HG02623 (cell line): ENCODE data around the gene GLYATL2.

Experiments used
- ATAC-seq: cut with Tn5 transposase; IDR thresholded peaks from one replicate; pipeline ENCODE4 v1.9.1; 2021; ENCODE audit warnings: moderate library complexity; ENCODE audit not compliant: unreplicated experiment

The GLYATL2 gene

GRCh38 chr11:58844361-58845005, at the start of gene GLYATL2:
GLYATL2 (minus strand) TSS chr11:58844704; CDS start chr11:58839612, 5,092 bp downstream.
- no peak for ATAC-seq

- no peak for ATAC-seq
Measured at GRCh38 chr11:58893899-58894298, 49.4 kb upstream of the GLYATL2 start.

- ATAC-seq = no peak
Measured at GRCh38 chr11:58888579-58888978, 44.1 kb upstream of the GLYATL2 start.

GRCh38 chr11:58887452-58887851, 42.9 kb upstream of the GLYATL2 start:
- no peak for ATAC-seq

- no peak for ATAC-seq
Measured at GRCh38 chr11:58880625-58881024, 36.1 kb upstream of the GLYATL2 start.

GRCh38 chr11:58880166-58880565, 35.7 kb upstream of the GLYATL2 start:
- ATAC-seq = no peak

- ATAC-seq = no peak
Measured at GRCh38 chr11:58867556-58867955, 23.1 kb upstream of the GLYATL2 start.

- no peak for ATAC-seq
Measured at GRCh38 chr11:58866788-58867187, 22.3 kb upstream of the GLYATL2 start.

GRCh38 chr11:58864335-58864734, 19.8 kb upstream of the GLYATL2 start:
- ATAC-seq = no peak

- ATAC-seq = no peak
Measured at GRCh38 chr11:58863697-58864096, 19.2 kb upstream of the GLYATL2 start.

GRCh38 chr11:58861533-58861932, 17.0 kb upstream of the GLYATL2 start:
- no peak for ATAC-seq

GRCh38 chr11:58856806-58857205, 12.3 kb upstream of the GLYATL2 start:
- no peak for ATAC-seq

GRCh38 chr11:58845386-58845785, 882 bp upstream of the GLYATL2 start:
- ATAC-seq = no peak

GRCh38 chr11:58837707-58838388, 6.7 kb downstream of the GLYATL2 start:
- no peak for ATAC-seq

- ATAC-seq = no peak
Measured at GRCh38 chr11:58832056-58832645, 12.4 kb downstream of the GLYATL2 start.

GRCh38 chr11:58830673-58831301, 13.7 kb downstream of the GLYATL2 start:
- ATAC-seq = no peak

- ATAC-seq = no peak
Measured at GRCh38 chr11:58829786-58830185, 14.7 kb downstream of the GLYATL2 start.

- no peak for ATAC-seq
Measured at GRCh38 chr11:58813693-58814092, 30.8 kb downstream of the GLYATL2 start.

- ATAC-seq = no peak
Measured at GRCh38 chr11:58811499-58811898, 33.0 kb downstream of the GLYATL2 start.

- no peak for ATAC-seq
Measured at GRCh38 chr11:58807343-58807742, 37.2 kb downstream of the GLYATL2 start.

GRCh38 chr11:58805065-58805464, 39.4 kb downstream of the GLYATL2 start:
- no peak for ATAC-seq
